HK-2 (cell line): ENCODE data around the gene RPN2.
A peak's percentile ranks its signal among the peaks of the same experiment; 100 is the strongest.

Experiments
- DNase-seq: peaks from one replicate; pipeline ENCODE4 v3.0.0-alpha.2; 2018; ENCODE audit not compliant: unreplicated experiment

Gene RPN2

GRCh38 chr20:37185686-37186085 lies 6.6 kb downstream of the RPN2 start:
- no peak for DNase-seq

- DNase-seq: no peak
Measured at GRCh38 chr20:37188787-37189186, 9.7 kb downstream of the RPN2 start.

- no peak for DNase-seq
Measured at GRCh38 chr20:37189416-37190016, 10.4 kb downstream of the RPN2 start.

DNA sequence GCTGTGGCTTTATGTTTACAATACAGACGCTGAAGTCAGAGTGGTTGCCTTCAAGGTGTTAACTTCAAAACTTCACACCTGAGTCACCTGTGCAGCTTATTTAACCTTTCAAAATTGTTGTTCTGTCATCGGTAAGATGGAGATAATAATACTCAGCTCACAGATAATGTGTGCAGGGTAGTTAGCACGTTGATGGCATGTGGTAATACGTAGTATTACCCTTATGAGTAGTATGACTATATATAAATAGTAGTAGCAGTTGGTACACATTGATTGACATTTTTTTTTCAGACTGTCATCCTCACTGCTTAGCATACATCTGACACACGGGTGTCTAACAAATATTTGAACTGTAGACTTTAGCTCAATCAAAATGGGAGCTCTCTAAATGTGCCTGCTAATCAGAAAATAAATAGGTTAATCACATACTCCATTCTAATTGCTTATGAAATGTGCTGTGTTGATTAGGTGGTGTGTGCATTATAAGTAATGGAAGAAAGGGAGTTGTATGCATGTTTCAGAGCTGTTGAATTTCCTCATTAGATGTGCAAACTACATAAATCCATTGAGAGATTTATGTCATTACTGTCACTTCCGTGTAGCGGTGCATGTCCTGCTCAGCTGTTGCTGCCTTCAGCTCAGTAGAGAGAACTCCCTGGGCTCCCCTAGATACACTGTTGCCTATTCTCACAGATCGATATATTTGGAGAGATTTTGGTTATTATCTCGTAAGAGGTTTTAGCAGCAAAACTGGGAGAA lies 11.4 kb downstream of the RPN2 start:
- DNase-seq: no peak

- peak; percentile 80 for DNase-seq
Measured at GRCh38 chr20:37192137-37192854, 13.2 kb downstream of the RPN2 start.

DNA sequence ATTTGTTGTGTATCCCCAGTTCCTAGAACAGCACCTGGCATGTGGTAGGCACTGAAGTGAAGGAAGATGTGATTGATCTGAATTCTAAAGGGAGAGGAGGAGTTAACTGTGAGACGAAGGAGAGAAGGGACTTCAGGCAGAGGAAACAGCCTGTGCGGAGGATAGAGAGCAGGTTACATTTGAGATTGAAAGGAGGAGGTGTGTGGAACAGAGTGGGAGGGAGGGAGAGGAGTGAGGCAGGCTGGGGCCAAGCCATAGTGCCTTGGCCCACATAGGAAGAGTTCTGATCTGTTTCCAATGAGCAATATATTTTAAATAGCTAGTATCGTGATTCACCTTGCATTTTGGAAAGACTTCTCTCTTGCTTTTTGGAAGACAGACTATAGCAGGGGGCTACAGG lies 14.1 kb downstream of the RPN2 start:
- no peak for DNase-seq

DNA sequence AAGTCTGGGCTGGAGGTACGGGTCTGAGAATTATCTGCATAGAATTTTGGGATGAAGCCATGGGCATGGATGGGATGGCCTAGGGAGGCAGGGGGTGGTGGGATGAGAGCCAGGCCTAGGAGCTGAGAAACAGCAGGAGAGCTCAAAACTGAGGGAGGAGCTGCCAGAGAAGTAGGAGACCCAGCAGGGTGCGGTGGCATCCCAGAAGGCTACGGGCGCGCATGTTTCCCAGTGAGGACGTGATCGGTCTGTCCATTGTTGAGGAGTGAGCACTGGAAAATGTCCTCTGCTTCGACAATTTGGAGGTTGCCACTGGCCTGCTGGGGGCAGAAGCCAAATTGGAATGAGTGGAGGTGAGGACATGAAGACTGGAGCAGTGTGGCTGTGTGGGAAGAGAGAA lies 14.7 kb downstream of the RPN2 start:
- no peak for DNase-seq

DNA sequence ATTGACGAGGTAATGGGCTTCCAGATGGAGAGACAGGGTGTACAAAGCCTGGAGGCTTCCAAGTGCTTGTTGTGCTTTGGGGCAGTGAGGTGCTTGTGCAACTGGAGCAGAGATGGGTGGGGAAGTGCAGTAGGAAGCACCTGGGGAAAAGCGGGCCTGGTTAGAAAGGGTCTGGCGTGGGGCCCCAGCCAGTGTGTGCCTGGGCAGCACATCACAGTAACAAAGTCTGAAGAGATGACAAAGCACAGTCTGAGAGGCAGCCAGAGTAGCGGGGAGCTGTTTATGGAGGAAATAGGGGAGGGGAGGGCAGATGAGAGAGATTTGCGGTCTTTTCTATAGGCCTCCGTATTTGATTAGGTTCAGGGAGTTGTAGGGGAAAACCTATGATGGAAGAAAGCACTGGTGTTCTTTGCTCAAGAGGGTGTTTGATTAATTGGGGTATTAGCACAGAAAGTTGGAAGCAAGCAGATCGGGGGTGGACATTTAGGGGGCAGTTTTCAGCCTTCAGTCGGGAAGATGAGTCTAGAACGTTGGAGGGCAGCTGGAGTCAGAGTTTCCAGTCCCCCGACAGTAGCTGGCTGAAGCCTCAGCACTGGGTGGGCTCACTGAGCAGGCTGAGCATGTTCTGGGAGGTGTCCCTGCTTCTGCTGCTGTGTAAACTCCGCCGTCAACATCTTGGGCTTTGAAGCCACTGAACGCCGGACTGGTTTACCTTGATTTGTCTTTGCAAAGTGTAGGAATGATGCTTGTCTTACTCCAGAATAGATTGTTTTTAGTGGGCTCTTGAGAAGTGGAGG lies 15.7 kb downstream of the RPN2 start:
- no peak for DNase-seq

DNA sequence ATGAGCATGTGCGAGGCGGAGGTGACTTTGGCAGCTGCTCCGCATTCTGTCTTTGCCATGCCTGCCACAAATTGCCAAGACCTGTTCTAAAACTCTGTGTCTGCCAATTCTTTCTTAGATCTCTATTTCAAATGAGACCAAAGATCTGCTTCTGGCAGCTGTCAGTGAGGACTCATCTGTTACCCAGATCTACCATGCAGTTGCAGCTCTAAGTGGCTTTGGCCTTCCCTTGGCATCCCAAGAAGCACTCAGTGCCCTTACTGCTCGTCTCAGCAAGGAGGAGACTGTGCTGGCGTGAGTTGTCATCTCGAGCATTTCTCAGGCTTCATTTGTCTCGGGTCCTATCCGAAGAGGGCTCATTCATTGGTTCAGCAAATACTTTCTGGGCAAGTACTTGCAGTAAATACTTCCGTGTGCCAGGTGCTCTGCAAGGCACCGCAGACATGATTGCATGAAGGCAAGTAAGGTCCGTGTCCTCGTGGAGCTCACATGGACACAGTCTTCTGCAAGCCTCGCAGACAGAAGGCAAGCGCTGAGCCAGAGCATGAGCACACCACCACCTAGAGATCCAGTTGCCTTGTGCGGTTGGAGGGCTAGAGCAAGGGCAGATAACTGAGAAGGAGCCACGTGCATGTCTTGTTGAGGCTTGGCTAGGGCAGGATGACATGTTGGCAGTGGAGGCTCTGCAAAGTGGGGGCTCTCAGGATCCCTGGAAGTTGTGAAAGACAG lies 20.0 kb downstream of the RPN2 start:
- no peak for DNase-seq

DNA sequence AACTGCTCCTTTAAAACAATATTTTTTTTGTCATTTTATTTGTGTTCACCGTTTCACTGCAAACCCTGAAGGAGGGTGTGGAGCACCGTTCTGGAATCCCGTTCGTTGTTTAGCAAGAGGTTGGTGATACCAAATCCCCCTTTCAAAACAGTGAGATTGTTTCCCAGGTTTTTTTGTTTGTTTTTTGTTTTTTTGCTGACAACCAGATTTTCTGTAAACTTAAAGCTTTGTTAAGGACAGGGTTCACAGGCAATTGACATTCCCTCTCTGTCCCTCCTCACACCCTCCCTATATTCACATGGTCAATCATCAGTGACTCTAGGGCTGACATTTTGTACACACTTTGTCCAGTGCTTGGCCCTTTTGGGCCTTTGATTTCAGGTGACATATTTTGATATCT lies 21.2 kb downstream of the RPN2 start:
- DNase-seq: no peak

DNA sequence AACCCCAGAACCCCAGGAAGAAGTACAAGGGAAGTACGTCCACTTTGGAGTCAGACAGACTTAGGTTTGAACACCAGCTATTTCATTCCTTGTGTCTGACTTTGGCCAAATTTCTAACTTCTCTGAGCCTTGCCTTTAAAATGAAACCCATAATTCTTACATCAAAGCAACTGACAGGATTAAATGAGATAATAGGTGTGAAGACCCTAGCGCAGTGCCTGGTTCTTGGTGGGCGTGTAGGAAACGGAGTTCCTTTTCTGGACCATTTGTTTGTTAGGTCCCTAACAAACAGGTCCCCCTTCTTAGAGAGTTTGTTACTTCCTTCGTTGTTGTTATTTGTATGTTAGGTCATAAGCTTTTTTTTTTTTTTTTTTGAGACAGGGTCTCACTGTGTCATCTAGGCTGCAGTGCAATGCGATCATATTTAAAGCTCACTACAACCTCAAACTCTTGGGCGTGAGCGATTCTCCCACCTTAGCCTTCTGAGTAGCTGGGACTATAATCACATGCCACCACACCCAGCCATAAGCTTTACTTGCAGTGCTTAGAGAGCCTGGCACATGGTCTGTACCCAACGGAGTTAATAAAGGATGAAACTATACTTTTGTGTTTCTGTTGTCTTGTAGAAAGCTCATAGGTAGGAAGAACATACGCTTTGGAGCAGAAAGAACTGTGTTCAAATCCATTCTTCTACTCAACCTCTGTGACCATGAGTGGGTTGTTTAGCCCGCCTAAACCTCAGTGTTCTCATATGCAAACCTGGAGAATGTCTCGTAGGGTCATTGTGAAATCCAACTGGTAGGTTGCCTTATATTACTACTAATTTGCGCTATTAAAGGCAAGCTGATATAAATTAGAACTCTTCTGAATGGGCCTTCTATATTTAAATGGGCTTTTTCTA lies 22.0 kb downstream of the RPN2 start:
- no peak for DNase-seq

GRCh38 chr20:37201827-37202162 lies 22.7 kb downstream of the RPN2 start:
- no peak for DNase-seq

GRCh38 chr20:37202267-37202943 lies 23.3 kb downstream of the RPN2 start:
- peak; percentile 71 for DNase-seq

- DNase-seq: no peak
Measured at GRCh38 chr20:37204056-37204455, 24.9 kb downstream of the RPN2 start.

DNA sequence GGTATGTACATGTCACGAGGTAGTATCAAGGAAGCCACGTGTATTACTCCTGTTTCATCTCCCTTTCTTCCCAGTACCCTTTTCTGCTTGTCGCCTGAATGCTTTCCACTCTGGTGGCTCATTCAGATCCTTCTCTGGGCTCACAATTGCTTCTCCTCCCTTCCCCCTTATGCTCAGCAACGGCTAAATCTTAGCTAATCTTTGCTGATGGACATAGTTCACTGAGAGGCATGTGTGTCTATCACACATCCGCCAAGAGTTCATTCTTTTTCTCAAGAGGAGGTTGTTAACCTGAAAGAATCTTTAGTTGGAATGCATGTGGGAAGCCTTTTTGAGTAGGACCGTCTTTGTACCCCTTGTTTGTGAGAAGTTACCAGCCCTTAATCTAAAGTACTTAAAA lies 26.0 kb downstream of the RPN2 start:
- DNase-seq: no peak

DNA sequence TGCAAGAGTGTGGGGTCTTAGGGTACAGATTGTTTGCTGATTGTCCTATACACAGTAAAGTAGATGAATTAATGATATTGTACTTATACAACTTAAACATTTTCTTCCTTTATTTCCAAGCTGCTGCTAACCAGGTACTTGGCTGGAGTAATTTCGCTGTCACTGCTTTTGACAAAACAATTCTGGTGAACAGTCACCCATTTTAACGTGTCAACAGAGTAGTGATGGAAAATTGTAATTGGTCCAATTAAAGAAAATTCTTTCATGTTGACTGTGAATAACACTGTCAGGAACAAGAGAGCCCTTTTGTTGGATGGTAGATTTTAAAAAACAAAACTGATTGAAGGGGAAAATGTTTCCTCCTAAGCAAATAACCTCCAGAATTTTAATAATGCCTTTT lies 26.7 kb downstream of the RPN2 start:
- DNase-seq: no peak

GRCh38 chr20:37207171-37207570 lies 28.0 kb downstream of the RPN2 start:
- no peak for DNase-seq

DNA sequence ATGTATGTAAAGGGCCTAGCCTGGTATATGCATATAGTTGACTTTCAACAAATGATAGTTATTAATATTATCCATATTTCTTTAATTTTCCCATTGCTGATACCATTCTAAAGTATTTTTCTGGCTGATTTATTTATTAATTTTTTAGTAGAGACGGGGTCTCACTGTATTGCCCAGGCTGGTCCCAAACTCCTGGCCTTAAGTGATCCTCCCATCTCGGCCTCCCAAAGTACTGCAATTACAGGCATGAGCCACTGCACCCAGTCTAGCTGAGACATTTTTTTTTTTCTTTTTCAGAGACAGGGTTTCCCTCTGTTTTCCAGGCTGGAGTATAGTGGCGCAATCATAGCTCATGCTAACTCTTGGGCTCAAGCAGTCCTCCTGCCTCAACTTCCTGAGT lies 30.1 kb downstream of the RPN2 start:
- DNase-seq: no peak

DNA sequence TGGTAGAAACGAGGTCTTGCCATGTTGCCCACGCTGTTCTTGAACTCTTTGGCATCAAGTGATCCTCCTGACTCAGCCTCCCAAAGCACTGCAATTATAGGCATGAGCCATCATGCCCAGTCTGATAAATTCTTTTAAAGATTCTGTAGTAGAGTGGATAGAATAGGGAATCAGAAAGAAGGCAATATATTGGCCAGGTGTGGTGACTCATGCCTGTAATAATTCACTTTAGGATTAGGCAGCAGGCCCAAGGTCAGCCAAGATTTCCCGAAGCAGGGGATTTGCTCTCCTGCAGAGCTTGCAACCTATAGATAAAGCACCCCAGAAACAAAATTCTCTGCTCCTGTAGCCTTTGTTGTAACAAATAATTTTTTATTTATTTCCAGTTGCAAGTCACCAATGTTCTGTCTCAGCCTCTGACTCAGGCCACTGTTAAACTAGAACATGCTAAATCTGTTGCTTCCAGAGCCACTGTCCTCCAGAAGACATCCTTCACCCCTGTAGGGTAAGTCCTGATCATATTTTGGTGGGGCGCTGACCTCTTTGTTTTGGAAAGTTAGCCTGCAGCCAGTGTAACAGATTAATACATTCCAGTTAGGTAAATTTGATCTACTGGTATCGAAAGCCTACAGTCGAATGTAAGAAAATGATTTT lies 30.7 kb downstream of the RPN2 start:
- no peak for DNase-seq

GRCh38 chr20:37218441-37218840 lies 39.3 kb downstream of the RPN2 start:
- no peak for DNase-seq
